HEK293T (cell line): ENCODE results near the gene DNAJC1.

Source experiments
- BHLHE40 ChIP-seq: fragments of 450-650 bp; IDR thresholded peaks from 2 replicates; pipeline ENCODE4 v1.6.1; 2016; ENCODE audit warnings: mild to moderate bottlenecking, moderate library complexity, borderline replicate concordance
- FOXM1 ChIP-seq: fragments of 450-650 bp; IDR thresholded peaks from 2 replicates; pipeline ENCODE4 v1.6.1; 2017; ENCODE audit warnings: mild to moderate bottlenecking, borderline replicate concordance
- L3MBTL2 ChIP-seq: fragments of 450-650 bp; conservative IDR thresholded peaks from 2 replicates; pipeline ENCODE4 v1.6.1; 2016; ENCODE audit warnings: mild to moderate bottlenecking
- SP1 ChIP-seq: fragments of 450-650 bp; IDR thresholded peaks from 2 replicates; pipeline ENCODE4 v1.6.1; 2017
- SUZ12 ChIP-seq: fragments of 450-650 bp; IDR thresholded peaks from 2 replicates; pipeline ENCODE4 v1.6.1; 2016; ENCODE audit warnings: mild to moderate bottlenecking
- TARDBP ChIP-seq: fragments of 450-650 bp; IDR thresholded peaks from 2 replicates; pipeline ENCODE4 v1.6.1; 2016
- TF ChIP-seq, protein P1 (sequence below): fragments of 450-650 bp; IDR thresholded peaks from 2 replicates; pipeline ENCODE4 v1.6.1; 2016

DNA sequence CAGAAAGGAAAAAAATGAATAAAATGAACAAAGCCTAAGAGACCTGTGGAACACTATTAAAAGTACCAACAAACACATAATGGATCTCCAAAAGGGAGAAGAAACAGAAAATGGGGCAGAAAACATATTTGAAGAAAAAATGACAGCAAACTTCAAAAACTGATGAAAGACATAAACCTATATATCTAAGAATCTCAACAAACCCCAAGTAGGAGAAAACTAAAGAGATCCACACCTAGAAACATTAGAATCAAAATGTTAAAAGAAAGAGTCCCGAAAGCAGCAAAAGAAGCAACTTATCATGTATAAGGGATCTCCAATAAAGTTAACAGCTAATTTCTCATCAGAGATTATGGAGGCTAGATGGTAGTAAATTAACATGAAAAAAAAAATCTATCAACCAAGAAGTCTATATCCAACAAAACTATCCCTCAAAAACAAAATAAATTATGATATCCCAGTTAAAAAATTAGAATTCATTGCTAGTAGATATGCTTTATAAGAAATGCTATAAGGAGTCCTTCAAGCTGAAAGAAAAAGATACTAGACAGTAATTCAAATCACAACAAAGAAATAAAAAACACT, 68.0 kb downstream of the DNAJC1 start:
- TF ChIP-seq TARDBP, result no peak
- TF ChIP-seq, protein P1, sequence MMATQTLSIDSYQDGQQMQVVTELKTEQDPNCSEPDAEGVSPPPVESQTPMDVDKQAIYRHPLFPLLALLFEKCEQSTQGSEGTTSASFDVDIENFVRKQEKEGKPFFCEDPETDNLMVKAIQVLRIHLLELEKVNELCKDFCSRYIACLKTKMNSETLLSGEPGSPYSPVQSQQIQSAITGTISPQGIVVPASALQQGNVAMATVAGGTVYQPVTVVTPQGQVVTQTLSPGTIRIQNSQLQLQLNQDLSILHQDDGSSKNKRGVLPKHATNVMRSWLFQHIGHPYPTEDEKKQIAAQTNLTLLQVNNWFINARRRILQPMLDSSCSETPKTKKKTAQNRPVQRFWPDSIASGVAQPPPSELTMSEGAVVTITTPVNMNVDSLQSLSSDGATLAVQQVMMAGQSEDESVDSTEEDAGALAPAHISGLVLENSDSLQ, result no peak
- no peak for TF ChIP-seq SP1
- TF ChIP-seq SUZ12, result no peak
- no peak for TF ChIP-seq BHLHE40
- no peak for TF ChIP-seq L3MBTL2
- no peak for TF ChIP-seq FOXM1
